SK-N-SH treated with all-trans-retinoic acid at 6 μM for 48 hours (cell line): ENCODE results near the gene ZIC5.

Source experiments
- ATAC-seq: fragments of 200-7000 bp; cut with Tn5 transposase; 3 replicates; pipeline ENCODE4 v1.9.1; 2020; ENCODE audit warnings: mild to moderate bottlenecking, moderate library complexity
- ARNTL ChIP-seq: fragments of 450-650 bp; formaldehyde crosslinking; IDR thresholded peaks from 2 replicates; pipeline ENCODE4 v1.5.0; 2020; ENCODE audit warnings: low read depth, mild to moderate bottlenecking, moderate library complexity, borderline replicate concordance
- CSDC2 ChIP-seq: fragments of 250-450 bp; sonication (Bioruptor Pico); IDR thresholded peaks from 2 replicates; pipeline ENCODE4 v1.5.0; 2020; ENCODE audit warnings: mild to moderate bottlenecking, moderate library complexity
- GLIS3 ChIP-seq: fragments of 250-450 bp; sonication (Bioruptor Pico); IDR thresholded peaks from 2 replicates; pipeline ENCODE4 v1.5.0; 2020; ENCODE audit warnings: mild to moderate bottlenecking, moderate library complexity
- ISL1 ChIP-seq: fragments of 250-450 bp; sonication (Bioruptor Pico); IDR thresholded peaks from 2 replicates; pipeline ENCODE4 v2.1.2; 2022; ENCODE audit warnings: mild to moderate bottlenecking, moderate library complexity
- OSR1 ChIP-seq: fragments of 250-450 bp; sonication (Bioruptor Pico); IDR thresholded peaks from 2 replicates; pipeline ENCODE4 v1.8.0; 2022; ENCODE audit warnings: moderate library complexity, mild to moderate bottlenecking, inconsistent platforms
- PPARA ChIP-seq: fragments of 250-450 bp; sonication (Bioruptor Pico); IDR thresholded peaks from 2 replicates; pipeline ENCODE4 v1.5.0; 2020; ENCODE audit warnings: mild to moderate bottlenecking, borderline replicate concordance
- RARB ChIP-seq: fragments of 250-450 bp; sonication (Bioruptor Pico); IDR thresholded peaks from 2 replicates; pipeline ENCODE4 v1.8.0; 2021; ENCODE audit warnings: mild to moderate bottlenecking, moderate library complexity
- SNAI2 ChIP-seq: fragments of 250-450 bp; sonication (Bioruptor Pico); IDR thresholded peaks from 2 replicates; pipeline ENCODE4 v1.5.0; 2020; ENCODE audit warnings: mild to moderate bottlenecking, moderate library complexity
- TCF4 ChIP-seq: fragments of 250-450 bp; sonication (Bioruptor Pico); IDR thresholded peaks from 2 replicates; pipeline ENCODE4 v1.8.0; 2021; ENCODE audit warnings: mild to moderate bottlenecking, moderate library complexity, borderline replicate concordance
- TOX ChIP-seq: fragments of 250-450 bp; sonication (Bioruptor Pico); IDR thresholded peaks from 2 replicates; pipeline ENCODE4 v1.8.0; 2021; ENCODE audit warnings: mild to moderate bottlenecking, moderate library complexity, borderline replicate concordance
- ZC3H10 ChIP-seq: fragments of 250-450 bp; sonication (Bioruptor Pico); IDR thresholded peaks from 2 replicates; pipeline ENCODE4 v1.5.1; 2021; ENCODE audit warnings: mild to moderate bottlenecking, moderate library complexity
- ZFP3 ChIP-seq: fragments of 250-450 bp; sonication (Bioruptor Pico); IDR thresholded peaks from 2 replicates; pipeline ENCODE4 v1.5.0; 2020; ENCODE audit warnings: mild to moderate bottlenecking, moderate library complexity
- ZNF565 ChIP-seq: fragments of 450-650 bp; formaldehyde crosslinking; conservative IDR thresholded peaks from 2 replicates; pipeline ENCODE4 v1.5.0; 2020; ENCODE audit warnings: low read depth, mild to moderate bottlenecking, moderate library complexity
- ZNF70 ChIP-seq: fragments of 450-650 bp; formaldehyde crosslinking; IDR thresholded peaks from 2 replicates; pipeline ENCODE4 v1.5.0; 2020; ENCODE audit warnings: mild to moderate bottlenecking, moderate library complexity
- ZNF8 ChIP-seq: fragments of 450-650 bp; formaldehyde crosslinking; IDR thresholded peaks from 2 replicates; pipeline ENCODE4 v1.5.0; 2020; ENCODE audit warnings: mild to moderate bottlenecking, moderate library complexity
- TF ChIP-seq, protein P1 (sequence below): fragments of 250-450 bp; sonication (Bioruptor Pico); IDR thresholded peaks from 2 replicates; pipeline ENCODE4 v1.8.0; 2021; ENCODE audit warnings: low read depth, mild to moderate bottlenecking, moderate library complexity, borderline replicate concordance
- TF ChIP-seq, protein P2 (sequence below): fragments of 250-450 bp; sonication (Bioruptor Pico); IDR thresholded peaks from 2 replicates; pipeline ENCODE4 v1.5.0; 2020; ENCODE audit warnings: mild to moderate bottlenecking, moderate library complexity
- TF ChIP-seq, protein P3 (sequence below): fragments of 250-450 bp; sonication (Bioruptor Pico); IDR thresholded peaks from 2 replicates; pipeline ENCODE4 v1.8.0; 2020; ENCODE audit warnings: mild to moderate bottlenecking, moderate library complexity, borderline replicate concordance
- TF ChIP-seq, protein P4 (sequence below): fragments of 250-450 bp; sonication (Bioruptor Pico); IDR thresholded peaks from 2 replicates; pipeline ENCODE4 v1.5.1; 2020; ENCODE audit warnings: low read depth, mild to moderate bottlenecking, moderate library complexity

Gene ZIC5

DNA sequence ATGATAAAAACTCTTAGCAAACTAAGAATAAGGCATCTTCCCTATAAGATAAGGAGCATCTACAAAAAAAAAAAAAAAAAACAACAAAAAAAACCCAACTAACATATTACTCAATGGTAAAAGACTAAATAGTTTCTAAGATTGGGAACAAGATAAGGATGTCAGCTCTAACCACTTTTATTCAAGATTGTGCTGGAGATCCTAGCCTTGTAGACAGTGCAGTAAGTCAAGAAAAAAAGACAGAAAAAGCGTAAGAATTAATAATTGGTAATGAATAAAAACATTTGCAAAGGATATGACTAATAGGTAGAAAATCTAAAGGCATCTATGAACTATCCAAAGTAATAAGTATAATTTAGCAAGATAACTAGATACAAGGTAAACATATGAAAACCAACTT is 43.1 kb upstream of the ZIC5 start:
- peak; percentile 22; the same call in 1 of the 2 replicates for TF ChIP-seq ZC3H10 (CRISPR knock-in tag)
- TF ChIP-seq TOX (CRISPR knock-in tag) = peak; percentile 52; the same call in 1 of the 2 replicates
- TF ChIP-seq RARB (CRISPR knock-in tag) = no peak
- TF ChIP-seq, protein P1, sequence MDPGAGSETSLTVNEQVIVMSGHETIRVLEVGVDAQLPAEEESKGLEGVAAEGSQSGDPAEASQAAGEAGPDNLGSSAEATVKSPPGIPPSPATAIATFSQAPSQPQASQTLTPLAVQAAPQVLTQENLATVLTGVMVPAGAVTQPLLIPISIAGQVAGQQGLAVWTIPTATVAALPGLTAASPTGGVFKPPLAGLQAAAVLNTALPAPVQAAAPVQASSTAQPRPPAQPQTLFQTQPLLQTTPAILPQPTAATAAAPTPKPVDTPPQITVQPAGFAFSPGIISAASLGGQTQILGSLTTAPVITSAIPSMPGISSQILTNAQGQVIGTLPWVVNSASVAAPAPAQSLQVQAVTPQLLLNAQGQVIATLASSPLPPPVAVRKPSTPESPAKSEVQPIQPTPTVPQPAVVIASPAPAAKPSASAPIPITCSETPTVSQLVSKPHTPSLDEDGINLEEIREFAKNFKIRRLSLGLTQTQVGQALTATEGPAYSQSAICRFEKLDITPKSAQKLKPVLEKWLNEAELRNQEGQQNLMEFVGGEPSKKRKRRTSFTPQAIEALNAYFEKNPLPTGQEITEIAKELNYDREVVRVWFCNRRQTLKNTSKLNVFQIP (CRISPR knock-in tag) = no peak
- no peak for TF ChIP-seq OSR1 (CRISPR knock-in tag)
- peak; percentile 89 for ATAC-seq

DNA sequence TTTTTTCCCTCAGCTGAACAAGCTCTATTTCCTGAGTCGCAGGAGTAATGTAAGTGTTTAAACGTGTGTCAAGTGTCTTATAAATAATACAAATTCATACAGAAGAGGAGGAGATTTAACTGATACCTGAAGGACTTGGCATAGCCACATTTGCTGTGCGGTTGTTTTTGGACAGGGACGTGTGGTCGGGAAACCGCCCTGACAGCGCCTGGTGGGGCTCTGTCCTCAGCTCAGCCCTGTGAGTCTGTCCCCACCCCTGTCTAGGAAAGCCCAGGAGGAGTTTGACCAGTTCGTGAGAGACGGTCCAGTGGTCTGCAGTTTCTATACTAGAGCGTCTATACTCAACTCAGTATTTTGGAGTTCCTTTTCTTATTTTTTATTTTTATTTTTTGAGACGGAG is 26.7 kb upstream of the ZIC5 start:
- ATAC-seq = no peak; the same call in 1 of the 3 replicates

DNA sequence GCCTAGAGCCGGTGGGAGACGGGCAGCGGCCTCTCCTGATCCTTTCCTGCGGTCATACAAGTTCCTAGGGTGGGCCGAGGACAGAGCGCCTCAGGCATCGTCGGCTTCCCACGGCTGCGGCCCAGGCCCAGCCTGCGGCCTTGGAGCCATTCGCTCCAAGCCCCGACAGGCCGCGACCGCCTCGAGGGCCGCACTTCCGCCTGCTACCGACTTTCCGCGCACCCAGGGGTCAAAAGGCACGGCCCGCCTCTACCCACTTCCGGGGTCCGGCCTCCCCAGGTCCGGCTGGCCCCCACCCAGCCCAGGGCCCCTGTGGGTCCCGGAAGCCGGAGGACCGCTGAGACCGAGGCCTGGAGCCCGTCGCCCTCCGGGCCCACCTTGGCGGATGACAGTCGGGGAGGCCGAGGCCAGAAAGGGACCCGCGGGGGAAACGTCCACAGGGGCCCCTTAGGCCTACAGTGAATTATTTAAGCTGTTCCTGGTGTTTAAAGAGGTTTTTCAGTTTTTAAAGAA is 26.2 kb upstream of the ZIC5 start:
- TF ChIP-seq PPARA (CRISPR knock-in tag) (no peak), ZNF565 (CRISPR knock-in tag) (no peak), OSR1 (CRISPR knock-in tag) (no peak)
- TF ChIP-seq, protein P1 (CRISPR knock-in tag) = no peak
- peak; percentile 39; the same call in 2 of the 3 replicates for ATAC-seq

More for the DNA sequence above, 26.7 kb upstream of the ZIC5 start:
- TF ChIP-seq, protein P2, sequence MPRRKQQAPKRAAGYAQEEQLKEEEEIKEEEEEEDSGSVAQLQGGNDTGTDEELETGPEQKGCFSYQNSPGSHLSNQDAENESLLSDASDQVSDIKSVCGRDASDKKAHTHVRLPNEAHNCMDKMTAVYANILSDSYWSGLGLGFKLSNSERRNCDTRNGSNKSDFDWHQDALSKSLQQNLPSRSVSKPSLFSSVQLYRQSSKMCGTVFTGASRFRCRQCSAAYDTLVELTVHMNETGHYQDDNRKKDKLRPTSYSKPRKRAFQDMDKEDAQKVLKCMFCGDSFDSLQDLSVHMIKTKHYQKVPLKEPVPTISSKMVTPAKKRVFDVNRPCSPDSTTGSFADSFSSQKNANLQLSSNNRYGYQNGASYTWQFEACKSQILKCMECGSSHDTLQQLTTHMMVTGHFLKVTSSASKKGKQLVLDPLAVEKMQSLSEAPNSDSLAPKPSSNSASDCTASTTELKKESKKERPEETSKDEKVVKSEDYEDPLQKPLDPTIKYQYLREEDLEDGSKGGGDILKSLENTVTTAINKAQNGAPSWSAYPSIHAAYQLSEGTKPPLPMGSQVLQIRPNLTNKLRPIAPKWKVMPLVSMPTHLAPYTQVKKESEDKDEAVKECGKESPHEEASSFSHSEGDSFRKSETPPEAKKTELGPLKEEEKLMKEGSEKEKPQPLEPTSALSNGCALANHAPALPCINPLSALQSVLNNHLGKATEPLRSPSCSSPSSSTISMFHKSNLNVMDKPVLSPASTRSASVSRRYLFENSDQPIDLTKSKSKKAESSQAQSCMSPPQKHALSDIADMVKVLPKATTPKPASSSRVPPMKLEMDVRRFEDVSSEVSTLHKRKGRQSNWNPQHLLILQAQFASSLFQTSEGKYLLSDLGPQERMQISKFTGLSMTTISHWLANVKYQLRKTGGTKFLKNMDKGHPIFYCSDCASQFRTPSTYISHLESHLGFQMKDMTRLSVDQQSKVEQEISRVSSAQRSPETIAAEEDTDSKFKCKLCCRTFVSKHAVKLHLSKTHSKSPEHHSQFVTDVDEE = no peak
- TF ChIP-seq ZNF70 (CRISPR knock-in tag) (no peak), TCF4 (CRISPR knock-in tag) (no peak), TOX (CRISPR knock-in tag) (no peak), OSR1 (CRISPR knock-in tag) (no peak), ZC3H10 (CRISPR knock-in tag) (no peak), GLIS3 (no peak)

DNA sequence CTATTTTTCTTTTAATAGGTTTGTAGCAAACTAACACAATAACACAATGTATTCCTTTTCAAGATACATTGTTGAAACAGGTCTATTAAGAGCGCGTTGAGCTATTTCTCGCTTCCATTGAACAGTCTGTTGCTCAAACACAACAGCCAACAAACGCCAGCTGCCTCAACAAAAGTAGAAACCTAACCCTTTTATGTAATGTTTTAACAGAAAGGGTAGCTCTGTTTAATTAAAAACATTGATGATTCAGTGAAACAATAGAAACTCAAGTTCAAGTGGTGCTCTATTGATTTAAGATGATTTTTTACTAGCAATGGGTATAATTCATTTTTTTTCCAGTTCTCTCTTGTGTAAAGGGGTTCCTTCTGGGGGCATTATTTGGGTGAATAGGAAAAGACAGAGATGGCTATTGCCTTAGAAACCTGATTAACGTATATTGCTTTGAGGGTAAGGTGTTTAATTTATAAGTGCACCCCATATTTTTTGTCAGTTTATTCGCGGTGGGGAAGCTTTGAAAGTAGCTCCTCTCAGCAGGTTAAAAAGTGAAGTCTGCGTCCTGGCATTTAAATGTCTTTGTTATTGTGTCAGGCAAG is 24.9 kb upstream of the ZIC5 start:
- TF ChIP-seq RARB (CRISPR knock-in tag) (no peak), PPARA (CRISPR knock-in tag) (no peak)
- ATAC-seq = no peak

DNA sequence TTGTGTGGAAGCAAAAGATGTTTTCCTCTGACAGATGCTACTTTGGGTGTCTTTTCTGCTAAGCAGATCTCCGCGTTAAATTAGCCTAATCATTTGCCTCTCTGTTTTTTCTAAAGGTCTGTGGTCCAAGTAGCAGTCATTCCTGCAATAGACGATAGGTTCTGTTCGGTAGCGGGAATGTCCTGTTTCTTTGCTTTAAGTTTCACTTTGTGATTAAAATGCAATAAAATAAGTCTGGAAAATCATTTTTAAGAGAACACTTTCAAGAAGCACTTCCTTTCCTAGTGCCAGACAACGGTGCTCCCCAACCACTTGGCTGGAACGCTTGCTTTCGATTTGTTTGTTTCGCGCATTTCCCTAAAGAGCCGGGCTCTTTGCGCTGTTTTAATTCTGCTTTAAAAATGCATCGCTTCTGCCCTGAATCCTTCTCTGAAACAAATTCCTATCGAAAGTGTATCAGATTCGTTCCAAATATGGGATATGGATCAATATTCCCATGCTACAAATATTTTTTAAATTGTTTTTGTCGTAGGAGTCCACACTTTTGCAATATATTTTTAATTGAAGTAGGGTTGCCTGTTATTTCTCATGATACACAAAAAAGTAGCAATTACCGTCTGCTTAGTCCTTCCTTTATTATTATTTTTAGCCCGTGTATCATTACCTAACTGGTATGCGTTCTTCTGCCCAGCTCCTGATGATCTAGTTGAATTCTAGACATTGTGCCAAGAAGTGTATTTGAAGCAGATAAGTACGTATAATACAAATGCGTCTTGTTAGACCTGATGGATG is 24.2 kb upstream of the ZIC5 start:
- no peak for ATAC-seq
- TF ChIP-seq ZNF70 (CRISPR knock-in tag) (no peak), GLIS3 (no peak), ZFP3 (no peak), OSR1 (CRISPR knock-in tag) (no peak), CSDC2 (CRISPR knock-in tag) (no peak), ISL1 (CRISPR knock-in tag) (no peak), SNAI2 (CRISPR knock-in tag) (no peak), ARNTL (no peak), ZNF8 (no peak), TCF4 (CRISPR knock-in tag) (no peak)
- TF ChIP-seq, protein P1 (CRISPR knock-in tag) = no peak
- TF ChIP-seq, protein P3, sequence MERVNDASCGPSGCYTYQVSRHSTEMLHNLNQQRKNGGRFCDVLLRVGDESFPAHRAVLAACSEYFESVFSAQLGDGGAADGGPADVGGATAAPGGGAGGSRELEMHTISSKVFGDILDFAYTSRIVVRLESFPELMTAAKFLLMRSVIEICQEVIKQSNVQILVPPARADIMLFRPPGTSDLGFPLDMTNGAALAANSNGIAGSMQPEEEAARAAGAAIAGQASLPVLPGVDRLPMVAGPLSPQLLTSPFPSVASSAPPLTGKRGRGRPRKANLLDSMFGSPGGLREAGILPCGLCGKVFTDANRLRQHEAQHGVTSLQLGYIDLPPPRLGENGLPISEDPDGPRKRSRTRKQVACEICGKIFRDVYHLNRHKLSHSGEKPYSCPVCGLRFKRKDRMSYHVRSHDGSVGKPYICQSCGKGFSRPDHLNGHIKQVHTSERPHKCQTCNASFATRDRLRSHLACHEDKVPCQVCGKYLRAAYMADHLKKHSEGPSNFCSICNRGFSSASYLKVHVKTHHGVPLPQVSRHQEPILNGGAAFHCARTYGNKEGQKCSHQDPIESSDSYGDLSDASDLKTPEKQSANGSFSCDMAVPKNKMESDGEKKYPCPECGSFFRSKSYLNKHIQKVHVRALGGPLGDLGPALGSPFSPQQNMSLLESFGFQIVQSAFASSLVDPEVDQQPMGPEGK (CRISPR knock-in tag) = no peak
- TF ChIP-seq, protein P4, sequence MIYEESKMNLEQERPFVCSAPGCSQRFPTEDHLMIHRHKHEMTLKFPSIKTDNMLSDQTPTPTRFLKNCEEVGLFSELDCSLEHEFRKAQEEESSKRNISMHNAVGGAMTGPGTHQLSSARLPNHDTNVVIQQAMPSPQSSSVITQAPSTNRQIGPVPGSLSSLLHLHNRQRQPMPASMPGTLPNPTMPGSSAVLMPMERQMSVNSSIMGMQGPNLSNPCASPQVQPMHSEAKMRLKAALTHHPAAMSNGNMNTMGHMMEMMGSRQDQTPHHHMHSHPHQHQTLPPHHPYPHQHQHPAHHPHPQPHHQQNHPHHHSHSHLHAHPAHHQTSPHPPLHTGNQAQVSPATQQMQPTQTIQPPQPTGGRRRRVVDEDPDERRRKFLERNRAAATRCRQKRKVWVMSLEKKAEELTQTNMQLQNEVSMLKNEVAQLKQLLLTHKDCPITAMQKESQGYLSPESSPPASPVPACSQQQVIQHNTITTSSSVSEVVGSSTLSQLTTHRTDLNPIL (CRISPR knock-in tag) = no peak
